Right renal cortex interstitium (tissue), 3 donors: ENCODE measurements around the gene VOPP1. TPM values are rescaled to one million over a fixed set of nuclear protein-coding genes. Genes with fewer than 3 reads are reported as not detected.

Experiments
- polyA plus RNA-seq, 3 donors: library from polyadenylated mRNA; unstranded; fragments of 120-200 nt; gene quantifications; one replicate each; pipeline ENCODE4 v1.2.1, GENCODE V29; 2013; ENCODE audit not compliant: insufficient read length in 3 of 3

VOPP1 gene
- polyA plus RNA-seq, 3 donors = 60.0 to 64.8 (median 63.3) TPM

Other genes starting within 250 kb of the VOPP1 start
- gene LANCL2, start 207.2 kb downstream of the VOPP1 start, polyA plus RNA-seq = 10 to 100 TPM; 26.0 to 29.0 (median 27.3) TPM